ENCODE measurements around the gene ZNF813. TPM values are rescaled to one million over a fixed set of nuclear protein-coding genes. Genes with fewer than 3 reads are reported as not detected.
"Not testable (repeated sequence)": the region's sequence is repeated elsewhere in the genome, so short reads cannot be mapped to it uniquely, and the experiment has no call there.

The ZNF813 gene
- total and polyA plus RNA-seq, 2 donors from 2014 or later = 1.2 to 5.1 TPM

GRCh38 chr19:53483751-53484150 is 16.2 kb downstream of the ZNF813 start:
- Histone ChIP-seq H3K9me3 (ENCODE audit: control insufficient read depth in 2 of 3, insufficient read depth in 1 of 3, low read length in 3 of 3) (peaks cover 2 to 21% (median 2%) of the 10 kb centered on the region in 3 donors), H3K36me3 (ENCODE audit: control insufficient read depth in 2 of 3, insufficient read depth in 3 of 3, low read length in 3 of 3) (peaks cover 0 to 12% (median 0%) of the 10 kb centered on the region in 3 donors)
- intact Hi-C loops (cut with DNase I) = not testable (repeated sequence)

GRCh38 chr19:53485046-53486004 is 17.8 kb downstream of the ZNF813 start:
- Histone ChIP-seq H3K9ac (ENCODE audit: low read length in 3 of 3) (no peak overlapping the region), H3K27ac (ENCODE audit: low read depth in 2 of 2, low read length in 2 of 2) (no peak overlapping the region), H3K27me3 (ENCODE audit: control insufficient read depth, insufficient read depth, low read length) (no peaks in the 10 kb centered on the region), H3K4me1 (ENCODE audit: control insufficient read depth in 2 of 3, insufficient read depth in 2 of 3, low read depth in 1 of 3, low read length in 3 of 3) (no peaks in the 10 kb centered on the region), H3K9me3 (ENCODE audit: control insufficient read depth in 2 of 3, insufficient read depth in 1 of 3, low read length in 3 of 3) (peaks cover 2 to 23% (median 2%) of the 10 kb centered on the region in 3 donors), H3K36me3 (ENCODE audit: control insufficient read depth in 2 of 3, insufficient read depth in 3 of 3, low read length in 3 of 3) (peaks cover 0 to 7% (median 0%) of the 10 kb centered on the region in 3 donors), H3K4me3 (ENCODE audit: low read length in 3 of 3) (no peak overlapping the region)
- FAIRE-seq (no peak), DNase-seq (no peak)
- intact Hi-C loops (cut with DNase I) = no loop called here
- TF ChIP-seq CTCF (IDR thresholded peaks at IDR 0.05; ENCODE audit: borderline replicate concordance, extremely low read depth, insufficient read depth) = no peak

More at GRCh38 chr19:53483751-53484150, 16.2 kb downstream of the ZNF813 start:
- not testable (repeated sequence) for FAIRE-seq; H3K9ac ChIP-seq (ENCODE audit: low read length in 3 of 3); H3K27ac ChIP-seq (ENCODE audit: low read depth in 2 of 2, low read length in 2 of 2); H3K4me1 ChIP-seq (ENCODE audit: control insufficient read depth in 2 of 3, insufficient read depth in 2 of 3, low read depth in 1 of 3, low read length in 3 of 3); H3K27me3 ChIP-seq (ENCODE audit: control insufficient read depth, insufficient read depth, low read length); H3K4me3 ChIP-seq (ENCODE audit: low read length in 3 of 3); DNase-seq

GRCh38 chr19:53492153-53492552 is 24.6 kb downstream of the ZNF813 start:
- intact Hi-C loops (cut with DNase I) = no loop called here
- Histone ChIP-seq H3K27ac (ENCODE audit: low read depth in 2 of 2, low read length in 2 of 2) (no peak overlapping the region), H3K4me3 (ENCODE audit: low read length in 3 of 3) (no peak overlapping the region), H3K4me1 (ENCODE audit: control insufficient read depth in 2 of 3, insufficient read depth in 2 of 3, low read depth in 1 of 3, low read length in 3 of 3) (no peaks in the 10 kb centered on the region), H3K9ac (ENCODE audit: low read length in 3 of 3) (no peak overlapping the region), H3K36me3 (ENCODE audit: control insufficient read depth in 2 of 3, insufficient read depth in 3 of 3, low read length in 3 of 3) (peaks cover 2 to 22% (median 8%) of the 10 kb centered on the region in 3 donors), H3K27me3 (ENCODE audit: control insufficient read depth, insufficient read depth, low read length) (no peaks in the 10 kb centered on the region), H3K9me3 (ENCODE audit: control insufficient read depth in 2 of 3, insufficient read depth in 1 of 3, low read length in 3 of 3) (peaks cover 3 to 36% (median 10%) of the 10 kb centered on the region in 3 donors)
- DNase-seq (no peak), FAIRE-seq (no peak)
- no peak for TF ChIP-seq CTCF (IDR thresholded peaks at IDR 0.05; ENCODE audit: borderline replicate concordance, extremely low read depth, insufficient read depth)

GRCh38 chr19:53497311-53498023 is 29.9 kb downstream of the ZNF813 start:
- H3K4me1 ChIP-seq (ENCODE audit: control insufficient read depth in 2 of 3, insufficient read depth in 2 of 3, low read depth in 1 of 3, low read length in 3 of 3); FAIRE-seq; intact Hi-C loops (cut with DNase I); H3K9ac ChIP-seq (ENCODE audit: low read length in 3 of 3); H3K4me3 ChIP-seq (ENCODE audit: low read length in 3 of 3); H3K27ac ChIP-seq (ENCODE audit: low read depth in 2 of 2, low read length in 2 of 2); H3K27me3 ChIP-seq (ENCODE audit: control insufficient read depth, insufficient read depth, low read length); H3K36me3 ChIP-seq (ENCODE audit: control insufficient read depth in 2 of 3, insufficient read depth in 3 of 3, low read length in 3 of 3): not testable (repeated sequence)
- peak in 2 of 5 donors; percentile 24 to 31 for DNase-seq
- peaks cover 3 to 15% (median 4%) of the 10 kb centered on the region in 3 donors for H3K9me3 ChIP-seq (ENCODE audit: control insufficient read depth in 2 of 3, insufficient read depth in 1 of 3, low read length in 3 of 3)

GRCh38 chr19:53498024-53498395 is 30.5 kb downstream of the ZNF813 start:
- intact Hi-C loops (cut with DNase I); H3K36me3 ChIP-seq (ENCODE audit: control insufficient read depth in 2 of 3, insufficient read depth in 3 of 3, low read length in 3 of 3); H3K4me1 ChIP-seq (ENCODE audit: control insufficient read depth in 2 of 3, insufficient read depth in 2 of 3, low read depth in 1 of 3, low read length in 3 of 3); H3K9me3 ChIP-seq (ENCODE audit: control insufficient read depth in 2 of 3, insufficient read depth in 1 of 3, low read length in 3 of 3); H3K9ac ChIP-seq (ENCODE audit: low read length in 3 of 3); DNase-seq; H3K27me3 ChIP-seq (ENCODE audit: control insufficient read depth, insufficient read depth, low read length); H3K27ac ChIP-seq (ENCODE audit: low read depth in 2 of 2, low read length in 2 of 2); H3K4me3 ChIP-seq (ENCODE audit: low read length in 3 of 3); FAIRE-seq: not testable (repeated sequence)

GRCh38 chr19:53503151-53503550 is 35.6 kb downstream of the ZNF813 start:
- H3K27ac ChIP-seq (ENCODE audit: low read depth in 2 of 2, low read length in 2 of 2); intact Hi-C loops (cut with DNase I): not testable (repeated sequence)

More at GRCh38 chr19:53503151-53503550, 35.6 kb downstream of the ZNF813 start:
- H3K9ac ChIP-seq (ENCODE audit: low read length in 3 of 3); DNase-seq; H3K4me3 ChIP-seq (ENCODE audit: low read length in 3 of 3); H3K4me1 ChIP-seq (ENCODE audit: control insufficient read depth in 2 of 3, insufficient read depth in 2 of 3, low read depth in 1 of 3, low read length in 3 of 3); H3K27me3 ChIP-seq (ENCODE audit: control insufficient read depth, insufficient read depth, low read length); H3K9me3 ChIP-seq (ENCODE audit: control insufficient read depth in 2 of 3, insufficient read depth in 1 of 3, low read length in 3 of 3); FAIRE-seq; H3K36me3 ChIP-seq (ENCODE audit: control insufficient read depth in 2 of 3, insufficient read depth in 3 of 3, low read length in 3 of 3): not testable (repeated sequence)
